ENCODE measurements around the gene LPCAT4. TPM values are rescaled to one million over a fixed set of nuclear protein-coding genes. Genes with fewer than 3 reads are reported as not detected.
A peak's percentile ranks its signal among the peaks of the same experiment; 100 is the strongest.

The LPCAT4 gene
- 78.6 and 88.4 TPM in 2 replicates for polyA plus RNA-seq (2012; rRNA removed)
- 33.7 and 43.6 TPM in 2 replicates for polyA plus RNA-seq (2012; cell fraction: cytosol; rRNA removed)
- polyA plus RNA-seq (2012; cell fraction: nucleus; rRNA removed): 285 and 300 TPM in 2 replicates

GRCh38 chr15:34367101-34368081, at the start of gene LPCAT4:
Gene LPCAT4, minus strand, starts transcription at chr15:34367196. Its CDS starts 96 bp downstream, at chr15:34367100.
- Histone ChIP-seq H3K9ac (peak within 1 kb of the TSS; percentile 86), H3F3A (replicated peaks; ENCODE audit: insufficient read depth) (no peaks in the 10 kb centered on the region), H3K4me2 (peak within 1 kb of the TSS; percentile 99), H3K27ac (ENCODE audit: low read depth in 2 of 2, low read length in 1 of 2) (peak within 1 kb of the TSS; percentile 92 to 96), H3K79me2 (ENCODE audit: insufficient read depth) (peaks cover 24% of the 10 kb centered on the region), H3K36me3 (replicated peaks in 1 of 2; ENCODE audit: control insufficient read depth in 1 of 2, insufficient read depth in 2 of 2, low read length in 1 of 2) (peaks cover 7 to 17% of the 10 kb centered on the region in 2 experiments), H3K4me1 (ENCODE audit: control insufficient read depth in 1 of 2, insufficient read depth in 2 of 2, low read depth in 1 of 2, low read length in 1 of 2) (peaks cover 0 to 19% of the 10 kb centered on the region in 2 experiments; a peak in 1 of 4 replicates), H3K4me3 (ENCODE audit: low read depth in 2 of 2, low read length in 1 of 2) (peak within 1 kb of the TSS; percentile 74 to 99), H3K9me2 (no peaks in the 10 kb centered on the region), H4K20me1 (ENCODE audit: insufficient read depth) (peaks cover 13% of the 10 kb centered on the region), H2AFZ (ENCODE audit: low read depth) (peak within 1 kb of the TSS; percentile 96), H3K27me3 (ENCODE audit: insufficient read depth) (no peaks in the 10 kb centered on the region), H3K9me3 (no peaks in the 10 kb centered on the region)
- under 1% methylated on average over 16 of the region's 80 CpGs for WGBS (ENCODE audit: low lambda C conversion rate)
- ChIA-PET POLR2A (interaction anchor here (1.3 to 2.7 kb wide), 3 partner anchors 25 to 216 kb away, joined by 3 to 19 read pairs (median 16); partner anchors contain the start of genes GOLGA8B, NOP10, NUTM1 and SLC12A6), CTCF (interaction anchor here (0.6 to 2.7 kb wide), 43 partner anchors 9 to 565 kb away, joined by 3 to 17 read pairs (median 4); partner anchors contain the start of genes EMC4, GOLGA8B, KATNBL1 and NOP10)
- DNase-seq: peak; percentile 98
- TF ChIP-seq CHD2 (IDR thresholded peaks at IDR 0.05; ENCODE audit: low read length, partially characterized antibody) (peak; percentile 31), EZH2phosphoT487 (IDR thresholded peaks at IDR 0.05; ENCODE audit: borderline replicate concordance, low read depth) (no peak), USF1 (IDR thresholded peaks at IDR 0.05; ENCODE audit: borderline replicate concordance, low read depth) (no peak), GATA2 (CRISPR knock-in tag; IDR thresholded peaks at IDR 0.05) (no peak), REST (IDR thresholded peaks at IDR 0.05; ENCODE audit: low read depth, low read length) (no peak), MAX (IDR thresholded peaks at IDR 0.05; ENCODE audit: low read depth) (0 out of 2 replicates have a peak, but pooled peaks have one; percentile 12), RAD21 (IDR thresholded peaks at IDR 0.05; ENCODE audit: low read length) (peak; percentile 65), CTCF (IDR thresholded peaks at IDR 0.05) (peak; percentile 91), TEAD4 (IDR thresholded peaks at IDR 0.05; ENCODE audit: borderline replicate concordance, insufficient read depth) (no peak), EP300 (IDR thresholded peaks at IDR 0.05; ENCODE audit: borderline replicate concordance in 1 of 2, low read depth in 1 of 2, low read length in 1 of 2) (no peak), SMC3 (IDR thresholded peaks at IDR 0.05; ENCODE audit: low read depth, low read length) (peak; percentile 82), ELF1 (IDR thresholded peaks at IDR 0.05) (no peak), YY1 (IDR thresholded peaks at IDR 0.05; ENCODE audit: low read depth) (peak; percentile 61; the same call in 1 of the 2 replicates), IRF3 (IDR thresholded peaks at IDR 0.05; ENCODE audit: low read depth, low read length) (no peak), FOXJ3 (CRISPR knock-in tag; IDR thresholded peaks at IDR 0.05) (peak; percentile 45; the same call in 1 of the 2 replicates), SIN3A (IDR thresholded peaks at IDR 0.05; ENCODE audit: borderline replicate concordance, low read depth, low read length) (0 out of 2 replicates have a peak, but pooled peaks have one; percentile 21), JUND (IDR thresholded peaks at IDR 0.05) (no peak), NFIC (IDR thresholded peaks at IDR 0.05; ENCODE audit: borderline replicate concordance) (no peak), RXRA (IDR thresholded peaks at IDR 0.05; ENCODE audit: borderline replicate concordance, low read depth) (no peak), USF2 (IDR thresholded peaks at IDR 0.05; ENCODE audit: borderline replicate concordance, low read depth, low read length) (no peak), NRF1 (IDR thresholded peaks at IDR 0.05; ENCODE audit: low read depth, low read length) (peak; percentile 38; the same call in 1 of the 2 replicates), TCF12 (IDR thresholded peaks at IDR 0.05) (no peak)

Data from SK-N-SH (cell line).